Ascending aorta (tissue), 2 donors: ENCODE data around the gene ZNF212. TPM values are rescaled to one million over a fixed set of nuclear protein-coding genes. Genes with fewer than 3 reads are reported as not detected.

Experiments
- DNase-seq, 2 donors: peaks; one replicate each; pipeline ENCODE4 v3.0.0-alpha.2; 2019; ENCODE audit warnings: low spot score in 2 of 2
- H3K27ac ChIP-seq, 2 donors: fragments of 200-600 bp; sonication (generic); one replicate each; pipeline ENCODE4 v1.5.1; 2016 to 2017; ENCODE audit warnings: mild to moderate bottlenecking in 1 of 2
- H3K27me3 ChIP-seq: fragments of 200-600 bp; sonication (generic); one replicate; pipeline ENCODE4 v1.5.1; 2017
- H3K36me3 ChIP-seq, 2 donors: fragments of 200-600 bp; sonication (generic); one replicate each; pipeline ENCODE4 v1.5.1; 2016
- H3K4me1 ChIP-seq, 2 donors: fragments of 200-600 bp; sonication (generic); one replicate each; pipeline ENCODE4 v1.5.1; 2016 to 2017; ENCODE audit warnings: mild to moderate bottlenecking in 1 of 2
- H3K4me3 ChIP-seq, 2 donors: fragments of 200-600 bp; sonication (generic); one replicate each; pipeline ENCODE4 v1.5.1; 2016 to 2017; ENCODE audit warnings: mild to moderate bottlenecking in 1 of 2
- H3K9me3 ChIP-seq, 2 donors: fragments of 200-600 bp; sonication (generic); one replicate each; pipeline ENCODE4 v1.5.1; 2016
- intact Hi-C: fragments of 100-400 bp; cut with DNase I; formaldehyde crosslinking; loops from one replicate; pipeline ENCODE4 v1.15.1; 2023
- total RNA-seq: library from RNA; depleted of rRNA; stranded (reverse); fragments of >200 nt; gene quantifications from one replicate; pipeline ENCODE4 v1.1.0, GENCODE V29; 2016
- TF ChIP-seq, protein P1 (sequence below), 3 experiments: fragments of 200-600 bp in 2 of 3; fragments of 450-650 bp in 1 of 3; sonication (generic) in 2 of 3; IDR thresholded peaks; one replicate each; pipeline ENCODE4 v1.5.1; 2016 to 2019; ENCODE audit warnings: antibody characterized with exemption in 3 of 3, mild to moderate bottlenecking in 1 of 3, moderate library complexity in 1 of 3

ZNF212 gene
- total RNA-seq, 1 donor from 2014 or later = 5.2 TPM

DNA sequence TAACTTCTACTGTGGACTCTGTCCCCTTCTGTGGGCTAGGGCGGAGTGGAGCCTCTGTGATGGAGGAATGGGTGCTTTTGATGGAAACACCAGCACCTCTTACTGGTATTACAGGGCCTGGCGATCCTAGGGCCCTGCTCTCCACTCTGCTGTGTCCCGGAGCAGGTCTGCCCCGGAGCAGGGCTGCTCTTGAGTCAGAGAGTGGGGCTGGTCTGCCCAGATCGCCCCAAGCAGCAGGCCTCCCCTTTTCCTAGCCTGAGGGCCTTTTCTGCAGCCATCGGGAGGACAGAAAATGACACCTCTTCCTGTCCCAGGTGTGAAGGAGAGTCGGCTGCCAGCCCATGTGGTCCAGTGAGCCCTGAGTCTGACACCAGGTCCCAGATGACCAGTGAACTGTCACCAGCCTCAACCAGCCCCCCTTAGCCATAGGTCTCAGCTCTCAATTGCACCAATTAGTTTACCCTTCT, 42.7 kb upstream of the ZNF212 start:
- no peaks in the 10 kb centered on the region for H3K27me3 ChIP-seq
- TF ChIP-seq, protein P1, sequence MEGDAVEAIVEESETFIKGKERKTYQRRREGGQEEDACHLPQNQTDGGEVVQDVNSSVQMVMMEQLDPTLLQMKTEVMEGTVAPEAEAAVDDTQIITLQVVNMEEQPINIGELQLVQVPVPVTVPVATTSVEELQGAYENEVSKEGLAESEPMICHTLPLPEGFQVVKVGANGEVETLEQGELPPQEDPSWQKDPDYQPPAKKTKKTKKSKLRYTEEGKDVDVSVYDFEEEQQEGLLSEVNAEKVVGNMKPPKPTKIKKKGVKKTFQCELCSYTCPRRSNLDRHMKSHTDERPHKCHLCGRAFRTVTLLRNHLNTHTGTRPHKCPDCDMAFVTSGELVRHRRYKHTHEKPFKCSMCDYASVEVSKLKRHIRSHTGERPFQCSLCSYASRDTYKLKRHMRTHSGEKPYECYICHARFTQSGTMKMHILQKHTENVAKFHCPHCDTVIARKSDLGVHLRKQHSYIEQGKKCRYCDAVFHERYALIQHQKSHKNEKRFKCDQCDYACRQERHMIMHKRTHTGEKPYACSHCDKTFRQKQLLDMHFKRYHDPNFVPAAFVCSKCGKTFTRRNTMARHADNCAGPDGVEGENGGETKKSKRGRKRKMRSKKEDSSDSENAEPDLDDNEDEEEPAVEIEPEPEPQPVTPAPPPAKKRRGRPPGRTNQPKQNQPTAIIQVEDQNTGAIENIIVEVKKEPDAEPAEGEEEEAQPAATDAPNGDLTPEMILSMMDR (IDR thresholded peaks at IDR 0.05) = no peak
- H3K9me3 ChIP-seq = no peaks in the 10 kb centered on the region
- no peak for DNase-seq
- H3K4me1 ChIP-seq = peaks cover 20 to 22% of the 10 kb centered on the region in 2 donors
- intact Hi-C loops = loop anchor here (5.0 to 10.0 kb wide), 4 partner anchors 49 to 518 kb away; partner anchors contain the start of genes PDIA4, ZNF398 and ZNF425
- peak overlapping the region; percentile 80 to 95 for H3K27ac ChIP-seq
- peaks cover 36 to 37% of the 10 kb centered on the region in 2 donors for H3K36me3 ChIP-seq
- peak overlapping the region; percentile 79 to 98 for H3K4me3 ChIP-seq

DNA sequence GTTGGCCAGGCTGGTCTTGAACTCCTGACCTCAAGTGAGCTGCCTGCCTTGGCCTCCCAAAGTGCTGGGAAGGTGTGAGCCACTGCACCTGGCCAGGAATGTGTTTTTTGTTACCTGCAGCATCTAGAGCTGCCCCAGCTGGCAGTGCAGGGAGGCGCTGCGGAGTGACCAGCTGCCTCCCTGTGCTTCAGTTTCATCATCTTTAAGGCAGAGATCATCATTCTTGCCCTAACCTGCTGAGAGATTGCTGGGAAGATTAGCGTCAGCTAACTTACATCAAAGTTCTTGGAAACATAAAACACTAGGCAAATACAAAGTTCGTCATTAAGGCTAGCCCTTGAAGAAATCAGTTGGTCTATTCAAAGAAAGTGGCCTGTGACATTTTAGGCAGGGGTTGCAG, 41.8 kb upstream of the ZNF212 start:
- H3K36me3 ChIP-seq = peaks cover 45 to 46% of the 10 kb centered on the region in 2 donors
- H3K9me3 ChIP-seq = no peaks in the 10 kb centered on the region
- no peak overlapping the region for H3K27ac ChIP-seq
- H3K27me3 ChIP-seq = no peaks in the 10 kb centered on the region
- H3K4me3 ChIP-seq = peak overlapping the region in 1 of 2 donors; percentile 98
- TF ChIP-seq, protein P1 (IDR thresholded peaks at IDR 0.05) = no peak
- DNase-seq = no peak
- H3K4me1 ChIP-seq = peaks cover 20 to 22% of the 10 kb centered on the region in 2 donors
- intact Hi-C loops = loop anchor here (5.0 to 10.0 kb wide), 4 partner anchors 50 to 517 kb away; partner anchors contain the start of genes PDIA4, ZNF398 and ZNF425

DNA sequence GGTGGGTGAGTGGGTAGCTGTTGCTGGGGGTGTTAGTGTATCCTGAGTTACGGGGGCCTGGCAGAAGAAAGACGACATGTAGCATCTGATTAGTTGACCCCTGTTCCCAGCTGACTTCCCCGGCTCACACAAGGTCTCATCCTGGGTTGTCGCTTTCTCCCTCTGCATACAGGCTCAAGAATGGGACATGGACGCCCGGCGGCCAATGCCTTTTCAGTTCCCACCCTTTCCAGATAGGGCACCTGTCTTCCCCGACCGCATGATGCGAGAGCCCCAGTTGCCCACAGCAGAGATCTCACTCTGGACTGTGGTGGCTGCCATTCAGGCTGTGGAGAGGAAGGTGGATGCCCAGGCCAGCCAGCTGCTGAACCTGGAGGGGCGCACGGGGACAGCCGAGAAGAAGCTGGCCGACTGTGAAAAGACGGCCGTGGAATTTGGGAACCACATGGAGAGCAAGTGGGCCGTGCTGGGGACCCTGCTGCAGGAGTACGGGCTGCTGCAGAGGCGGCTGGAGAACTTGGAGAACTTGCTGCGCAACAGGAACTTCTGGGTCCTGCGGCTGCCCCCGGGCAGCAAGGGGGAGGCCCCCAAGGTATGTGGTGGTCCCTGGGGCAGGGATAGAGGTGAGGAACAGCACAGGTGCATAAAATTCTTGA, 41.2 kb upstream of the ZNF212 start:
- H3K9me3 ChIP-seq = no peaks in the 10 kb centered on the region
- no peaks in the 10 kb centered on the region for H3K27me3 ChIP-seq
- H3K4me3 ChIP-seq = no peak overlapping the region
- peaks cover 52% of the 10 kb centered on the region in 2 donors for H3K36me3 ChIP-seq
- TF ChIP-seq, protein P1 (IDR thresholded peaks at IDR 0.05) = no peak
- H3K27ac ChIP-seq = no peak overlapping the region
- no peak for DNase-seq
- intact Hi-C loops = loop anchor here (5.0 to 10.0 kb wide), 4 partner anchors 51 to 517 kb away; partner anchors contain the start of genes PDIA4, ZNF398 and ZNF425
- peaks cover 20 to 22% of the 10 kb centered on the region in 2 donors for H3K4me1 ChIP-seq

DNA sequence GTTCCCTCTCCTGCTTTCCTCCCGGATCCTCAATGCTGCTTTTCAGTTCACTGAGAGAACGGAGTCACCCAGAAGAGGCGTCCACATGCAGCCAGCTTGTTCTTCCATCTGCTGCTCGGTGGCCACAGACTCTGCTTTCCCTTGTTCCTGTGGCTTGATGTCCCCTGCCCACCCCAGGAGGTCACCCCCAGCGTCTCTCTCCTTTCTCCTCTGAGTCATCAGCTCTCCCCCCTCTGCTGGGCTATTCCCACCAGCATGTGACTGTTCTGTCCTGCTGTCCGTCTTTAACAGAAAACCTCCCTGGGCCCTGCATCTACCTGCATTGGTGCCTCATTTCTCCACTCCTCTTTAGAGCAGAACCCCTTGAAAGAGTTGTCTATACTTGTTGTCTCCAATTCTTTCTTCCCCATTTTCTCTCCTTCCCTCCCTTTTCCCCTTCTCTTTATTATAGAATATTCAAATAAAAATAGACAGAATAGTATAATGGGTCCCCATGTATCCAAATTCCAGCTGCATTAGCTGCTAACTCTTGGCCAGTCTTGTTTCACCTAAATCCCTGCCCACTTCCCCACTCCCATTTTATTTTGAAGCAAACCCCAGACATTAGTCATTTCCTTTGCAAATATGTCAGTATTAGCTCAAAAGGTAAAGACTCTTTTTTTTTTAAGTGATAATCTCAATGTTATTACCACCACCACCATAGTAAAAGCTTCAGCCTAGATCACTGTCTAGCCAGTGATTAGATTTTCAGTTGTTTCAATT, 40.0 kb upstream of the ZNF212 start:
- H3K27ac ChIP-seq = no peak overlapping the region
- H3K36me3 ChIP-seq = peaks cover 57 to 64% of the 10 kb centered on the region in 2 donors
- no peak overlapping the region for H3K4me3 ChIP-seq
- H3K9me3 ChIP-seq = no peaks in the 10 kb centered on the region
- intact Hi-C loops = loop anchor here (5.0 to 10.0 kb wide), 4 partner anchors 52 to 515 kb away; partner anchors contain the start of genes PDIA4, ZNF398 and ZNF425
- TF ChIP-seq, protein P1 (IDR thresholded peaks at IDR 0.05) = no peak
- no peaks in the 10 kb centered on the region for H3K27me3 ChIP-seq
- H3K4me1 ChIP-seq = peaks cover 20 to 22% of the 10 kb centered on the region in 2 donors
- DNase-seq = no peak

DNA sequence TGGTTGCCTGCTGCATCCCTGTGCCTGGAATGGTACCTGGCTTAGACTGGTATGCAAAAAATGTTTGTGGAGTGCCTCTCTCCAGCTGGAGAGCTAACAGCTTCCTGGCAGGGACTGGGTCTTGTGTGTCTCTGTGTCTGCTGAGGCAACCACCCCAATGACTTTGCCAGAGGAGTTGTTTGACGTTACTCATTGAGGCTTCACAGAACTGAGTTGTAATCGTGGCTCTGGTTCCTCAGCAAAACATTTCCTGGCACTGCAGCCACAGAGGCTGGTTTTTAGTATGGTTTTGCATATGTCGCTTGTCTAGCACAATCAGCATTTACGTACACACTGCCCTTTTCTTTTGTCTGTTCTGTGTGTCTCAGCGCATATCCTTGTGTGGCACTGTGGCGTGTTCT, 36.6 kb upstream of the ZNF212 start:
- H3K4me3 ChIP-seq = no peak overlapping the region
- intact Hi-C loops = no loop called here
- no peaks in the 10 kb centered on the region for H3K9me3 ChIP-seq
- no peaks in the 10 kb centered on the region for H3K27me3 ChIP-seq
- H3K4me1 ChIP-seq = peaks cover under 1% of the 10 kb centered on the region in 2 donors
- TF ChIP-seq, protein P1 (IDR thresholded peaks at IDR 0.05) = no peak
- H3K36me3 ChIP-seq = peaks cover 68 to 98% of the 10 kb centered on the region in 2 donors
- no peak overlapping the region for H3K27ac ChIP-seq
- no peak for DNase-seq
